SK-N-SH (cell line): ENCODE measurements around the gene HMGXB4. TPM values are rescaled to one million over a fixed set of nuclear protein-coding genes. Genes with fewer than 3 reads are reported as not detected.

Source experiments
- CTCF ChIA-PET: fragments of 300-600, 350-600 bp; formaldehyde crosslinking; extraction: SDS; loops from one replicate; lab custom pipeline; 2021; lab: Yijun Ruan, JAX
- POLR2A ChIA-PET: fragments of 350-600 bp; sonication (Branson Sonifier 250); formaldehyde crosslinking; extraction: SDS; loops from one replicate; lab custom pipeline; 2020; ENCODE audit warnings: antibody characterized with exemption, inconsistent platforms; lab: Yijun Ruan, JAX
- DNase-seq: peaks from one replicate; pipeline ENCODE4 v3.0.0; 2012
- H2AFZ ChIP-seq: fragments of 200-600 bp; sonication (generic); 2 replicates; pipeline ENCODE4 v1.8.1; 2016; ENCODE audit warnings: antibody characterized with exemption, mild to moderate bottlenecking, low read depth
- H3F3A ChIP-seq: fragments of 200-600 bp; sonication (generic); replicated peaks from 2 replicates; pipeline ENCODE3; 2016; ENCODE audit warnings: antibody characterized with exemption, mild to moderate bottlenecking; ENCODE audit not compliant: insufficient read depth
- H3K27ac ChIP-seq, 2 experiments: fragments of 200-500 bp in 1 of 2; fragments of 200-600 bp in 1 of 2; sonication (Bioruptor generic) in 1 of 2; sonication (generic), shearing (Covaris generic) in 1 of 2; 2 replicates each; pipeline versions ENCODE4 v1.5.1 to v1.6.1; 2014 to 2016; ENCODE audit warnings: low read depth in 2 of 2, inconsistent platforms in 1 of 2, low read length in 1 of 2, mild to moderate bottlenecking in 1 of 2, mixed read lengths in 1 of 2
- H3K27me3 ChIP-seq: fragments of 200-600 bp; sonication (generic), shearing (Covaris generic); 2 replicates; pipeline ENCODE4 v1.6.1; 2016; ENCODE audit warnings: mixed run types; ENCODE audit not compliant: insufficient read depth
- H3K36me3 ChIP-seq, 2 experiments: fragments of 200-500 bp in 1 of 2; fragments of 200-600 bp in 1 of 2; sonication (Bioruptor generic) in 1 of 2; sonication (generic) in 1 of 2; replicated peaks in 1 of 2; 2 replicates each; pipeline versions ENCODE3 to v1.5.1; 2014 to 2016; ENCODE audit warnings: low read length in 1 of 2, mild to moderate bottlenecking in 1 of 2; ENCODE audit not compliant: insufficient read depth in 2 of 2, control insufficient read depth in 1 of 2
- H3K4me1 ChIP-seq, 2 experiments: fragments of 200-500 bp in 1 of 2; fragments of 200-600 bp in 1 of 2; sonication (Bioruptor generic) in 1 of 2; sonication (generic), shearing (Covaris generic) in 1 of 2; 2 replicates each; pipeline versions ENCODE4 v1.5.1 to v1.6.1; 2014 to 2016; ENCODE audit warnings: low read depth in 1 of 2, low read length in 1 of 2, mixed run types in 1 of 2; ENCODE audit not compliant: insufficient read depth in 2 of 2, control insufficient read depth in 1 of 2
- H3K4me2 ChIP-seq: fragments of 200-600 bp; sonication (generic), shearing (Covaris generic); 2 replicates; pipeline ENCODE4 v1.6.1; 2017; ENCODE audit warnings: mixed run types
- H3K4me3 ChIP-seq, 2 experiments: fragments of 200-500 bp in 1 of 2; fragments of 200-600 bp in 1 of 2; sonication (Bioruptor generic) in 1 of 2; sonication (generic), shearing (Covaris generic) in 1 of 2; 2 replicates each; pipeline versions ENCODE4 v1.5.1 to v1.8.1; 2014 to 2016; ENCODE audit warnings: low read depth in 2 of 2, inconsistent platforms in 1 of 2, low read length in 1 of 2, mild to moderate bottlenecking in 1 of 2, mixed read lengths in 1 of 2, moderate library complexity in 1 of 2
- H3K79me2 ChIP-seq: fragments of 200-600 bp; sonication (generic); 2 replicates; pipeline ENCODE4 v1.8.1; 2017; ENCODE audit warnings: mild to moderate bottlenecking; ENCODE audit not compliant: insufficient read depth
- H3K9ac ChIP-seq: fragments of 200-600 bp; sonication (generic); 2 replicates; pipeline ENCODE4 v1.6.1; 2017; ENCODE audit warnings: mixed run types
- H3K9me2 ChIP-seq: fragments of 200-600 bp; sonication (generic); 2 replicates; pipeline ENCODE4 v1.6.1; 2017; ENCODE audit warnings: mixed run types
- H3K9me3 ChIP-seq: fragments of 200-600 bp; sonication (generic); 2 replicates; pipeline ENCODE4 v1.6.1; 2017; ENCODE audit warnings: mixed run types, mild to moderate bottlenecking, moderate library complexity
- H4K20me1 ChIP-seq: fragments of 200-600 bp; sonication (generic); 2 replicates; pipeline ENCODE4 v1.6.1; 2017; ENCODE audit warnings: mild to moderate bottlenecking, mixed run types; ENCODE audit not compliant: insufficient read depth
- CHD2 ChIP-seq: fragments of 150-350 bp; IDR thresholded peaks from 2 replicates; pipeline ENCODE4 v1.6.1; 2018; ENCODE audit warnings: low read length; ENCODE audit not compliant: partially characterized antibody
- EP300 ChIP-seq, 2 experiments: IDR thresholded peaks; 2 replicates each; pipeline versions ENCODE4 v1.4.0 to v1.6.1; 2012; ENCODE audit warnings: borderline replicate concordance in 1 of 2, low read depth in 1 of 2, low read length in 1 of 2
- FOXM1 ChIP-seq: IDR thresholded peaks from 2 replicates; pipeline ENCODE4 v1.4.0; 2012; ENCODE audit warnings: low read depth, mild to moderate bottlenecking
- JUND ChIP-seq: IDR thresholded peaks from 2 replicates; pipeline ENCODE4 v1.4.0; 2012
- MEF2A ChIP-seq: IDR thresholded peaks from 2 replicates; pipeline ENCODE4 v1.4.0; 2012; ENCODE audit warnings: low read depth, borderline replicate concordance
- NRF1 ChIP-seq: IDR thresholded peaks from 2 replicates; pipeline ENCODE4 v1.6.1; 2012; ENCODE audit warnings: low read depth, mild to moderate bottlenecking, low read length
- POLR2AphosphoS5 ChIP-seq: IDR thresholded peaks from 2 replicates; pipeline ENCODE4 v1.6.1; 2012; ENCODE audit warnings: low read depth, low read length
- RXRA ChIP-seq: IDR thresholded peaks from 2 replicates; pipeline ENCODE4 v1.4.0; 2012; ENCODE audit warnings: low read depth, mild to moderate bottlenecking, borderline replicate concordance
- SIN3A ChIP-seq: IDR thresholded peaks from 2 replicates; pipeline ENCODE4 v1.6.1; 2012; ENCODE audit warnings: low read depth, mild to moderate bottlenecking, low read length, moderate library complexity, borderline replicate concordance
- SMC3 ChIP-seq: IDR thresholded peaks from 2 replicates; pipeline ENCODE4 v1.6.1; 2012; ENCODE audit warnings: low read depth, low read length, improper control_type of control experiment
- TEAD4 ChIP-seq: IDR thresholded peaks from 2 replicates; pipeline ENCODE4 v1.4.0; 2012; ENCODE audit warnings: mild to moderate bottlenecking, borderline replicate concordance; ENCODE audit not compliant: insufficient read depth
- whole genome bisulfite sequencing: methylation state at CpG from one replicate; pipeline ENCODE4 v1.1.6; 2017; ENCODE audit warnings: low lambda C conversion rate; 5-methylcytosine and 5-hydroxymethylcytosine counted together
- polyA plus RNA-seq, 3 experiments: library from polyadenylated mRNA; depleted of rRNA; stranded (reverse); fragments of >200 nt; gene quantifications; 2 replicates each; pipeline ENCODE4 v1.2.3, GENCODE V29; 2012
- TF ChIP-seq, protein P1 (sequence below): IDR thresholded peaks from 2 replicates; pipeline ENCODE4 v1.4.0; 2012; ENCODE audit warnings: low read depth, borderline replicate concordance
- TF ChIP-seq, protein P2 (sequence below): IDR thresholded peaks from 2 replicates; pipeline ENCODE4 v1.6.1; 2012; ENCODE audit warnings: mild to moderate bottlenecking, low read depth, low read length, moderate library complexity

The HMGXB4 gene
- polyA plus RNA-seq, 1 of the 3 experiments (the other 2 are of a cell fraction): 16.5 TPM

DNA sequence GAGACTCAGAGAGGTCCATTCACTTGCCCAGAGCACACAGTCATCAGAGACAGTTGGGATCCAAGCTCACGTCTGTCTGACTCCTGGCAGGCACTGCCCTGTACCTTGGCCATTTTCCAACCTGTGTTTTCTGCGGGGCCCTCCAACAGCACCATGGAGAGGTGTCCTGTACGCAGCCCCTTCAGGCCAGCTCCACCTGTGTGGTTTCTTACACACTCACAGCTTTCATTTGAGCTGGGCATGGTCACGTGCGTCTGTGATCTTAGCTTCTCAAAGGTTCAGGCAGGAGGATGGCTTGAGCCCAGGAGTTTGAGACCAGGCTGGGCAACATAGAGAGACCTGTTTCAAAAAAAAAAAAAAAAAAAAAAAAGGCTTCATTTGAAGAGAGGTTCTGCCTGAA lies 66.8 kb downstream of the HMGXB4 start:
- ChIA-PET POLR2A (no interaction called here), CTCF (no interaction called here)
- H4K20me1 ChIP-seq: no peaks in the 10 kb centered on the region
- no peak overlapping the region for H3K9ac ChIP-seq
- no peaks in the 10 kb centered on the region for H3K9me2 ChIP-seq
- TF ChIP-seq EP300 (IDR thresholded peaks at IDR 0.05; ENCODE audit: borderline replicate concordance in 1 of 2, low read depth in 1 of 2, low read length in 1 of 2): no peak
- TF ChIP-seq, protein P1, sequence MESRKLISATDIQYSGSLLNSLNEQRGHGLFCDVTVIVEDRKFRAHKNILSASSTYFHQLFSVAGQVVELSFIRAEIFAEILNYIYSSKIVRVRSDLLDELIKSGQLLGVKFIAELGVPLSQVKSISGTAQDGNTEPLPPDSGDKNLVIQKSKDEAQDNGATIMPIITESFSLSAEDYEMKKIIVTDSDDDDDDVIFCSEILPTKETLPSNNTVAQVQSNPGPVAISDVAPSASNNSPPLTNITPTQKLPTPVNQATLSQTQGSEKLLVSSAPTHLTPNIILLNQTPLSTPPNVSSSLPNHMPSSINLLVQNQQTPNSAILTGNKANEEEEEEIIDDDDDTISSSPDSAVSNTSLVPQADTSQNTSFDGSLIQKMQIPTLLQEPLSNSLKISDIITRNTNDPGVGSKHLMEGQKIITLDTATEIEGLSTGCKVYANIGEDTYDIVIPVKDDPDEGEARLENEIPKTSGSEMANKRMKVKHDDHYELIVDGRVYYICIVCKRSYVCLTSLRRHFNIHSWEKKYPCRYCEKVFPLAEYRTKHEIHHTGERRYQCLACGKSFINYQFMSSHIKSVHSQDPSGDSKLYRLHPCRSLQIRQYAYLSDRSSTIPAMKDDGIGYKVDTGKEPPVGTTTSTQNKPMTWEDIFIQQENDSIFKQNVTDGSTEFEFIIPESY: no peak
- H3K27ac ChIP-seq: no peak overlapping the region
- H3K27me3 ChIP-seq: no peaks in the 10 kb centered on the region
- no peak overlapping the region for H3K4me3 ChIP-seq
- DNase-seq: no peak
- no peaks in the 10 kb centered on the region for H3K9me3 ChIP-seq
- WGBS: 94% methylated on average over 5 of the region's 5 CpGs
- peaks cover 3% of the 10 kb centered on the region for H3F3A ChIP-seq
- no peaks in the 10 kb centered on the region for H3K4me1 ChIP-seq
- no peak overlapping the region for H3K4me2 ChIP-seq
- H2AFZ ChIP-seq: no peak overlapping the region
- H3K79me2 ChIP-seq: no peaks in the 10 kb centered on the region
- peaks cover 30 to 55% of the 10 kb centered on the region in 2 experiments for H3K36me3 ChIP-seq

DNA sequence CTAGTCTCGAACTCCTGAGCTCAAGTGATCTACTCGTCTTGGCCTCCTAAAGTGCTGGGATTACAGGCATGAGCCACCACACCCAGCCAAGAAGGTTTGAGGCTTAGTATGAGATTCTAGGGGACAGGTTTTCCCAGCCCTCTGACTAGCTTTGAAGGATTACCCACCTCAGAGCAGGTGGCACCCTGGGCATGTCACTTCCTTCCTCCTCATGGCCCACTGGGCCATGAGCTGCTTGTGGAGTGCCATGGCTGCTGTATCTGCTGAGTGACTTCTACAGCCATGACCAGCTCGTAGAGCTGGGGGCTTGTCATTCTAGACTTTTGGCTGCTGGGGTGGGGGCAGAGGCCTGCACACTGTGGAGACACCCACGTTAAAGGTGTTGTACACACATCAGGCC lies 67.5 kb downstream of the HMGXB4 start:
- Histone ChIP-seq H3K4me1 (no peaks in the 10 kb centered on the region), H3F3A (peaks cover 6% of the 10 kb centered on the region), H3K9ac (no peak overlapping the region), H3K27me3 (no peaks in the 10 kb centered on the region), H3K27ac (no peak overlapping the region), H3K9me2 (no peaks in the 10 kb centered on the region), H4K20me1 (no peaks in the 10 kb centered on the region), H2AFZ (no peak overlapping the region), H3K79me2 (no peaks in the 10 kb centered on the region), H3K9me3 (no peaks in the 10 kb centered on the region), H3K4me2 (no peak overlapping the region), H3K4me3 (no peak overlapping the region), H3K36me3 (peaks cover 34 to 54% of the 10 kb centered on the region in 2 experiments)
- POLR2A ChIA-PET: no interaction called here
- TF ChIP-seq JUND (no peak), NRF1 (no peak), MEF2A (no peak), POLR2AphosphoS5 (no peak), SIN3A (no peak), TEAD4 (no peak), RXRA (no peak), CHD2 (no peak), EP300 (IDR thresholded peaks at IDR 0.05; ENCODE audit: borderline replicate concordance in 1 of 2, low read depth in 1 of 2, low read length in 1 of 2) (no peak), SMC3 (no peak), FOXM1 (no peak)
- TF ChIP-seq, protein P1: no peak
- TF ChIP-seq, protein P2, sequence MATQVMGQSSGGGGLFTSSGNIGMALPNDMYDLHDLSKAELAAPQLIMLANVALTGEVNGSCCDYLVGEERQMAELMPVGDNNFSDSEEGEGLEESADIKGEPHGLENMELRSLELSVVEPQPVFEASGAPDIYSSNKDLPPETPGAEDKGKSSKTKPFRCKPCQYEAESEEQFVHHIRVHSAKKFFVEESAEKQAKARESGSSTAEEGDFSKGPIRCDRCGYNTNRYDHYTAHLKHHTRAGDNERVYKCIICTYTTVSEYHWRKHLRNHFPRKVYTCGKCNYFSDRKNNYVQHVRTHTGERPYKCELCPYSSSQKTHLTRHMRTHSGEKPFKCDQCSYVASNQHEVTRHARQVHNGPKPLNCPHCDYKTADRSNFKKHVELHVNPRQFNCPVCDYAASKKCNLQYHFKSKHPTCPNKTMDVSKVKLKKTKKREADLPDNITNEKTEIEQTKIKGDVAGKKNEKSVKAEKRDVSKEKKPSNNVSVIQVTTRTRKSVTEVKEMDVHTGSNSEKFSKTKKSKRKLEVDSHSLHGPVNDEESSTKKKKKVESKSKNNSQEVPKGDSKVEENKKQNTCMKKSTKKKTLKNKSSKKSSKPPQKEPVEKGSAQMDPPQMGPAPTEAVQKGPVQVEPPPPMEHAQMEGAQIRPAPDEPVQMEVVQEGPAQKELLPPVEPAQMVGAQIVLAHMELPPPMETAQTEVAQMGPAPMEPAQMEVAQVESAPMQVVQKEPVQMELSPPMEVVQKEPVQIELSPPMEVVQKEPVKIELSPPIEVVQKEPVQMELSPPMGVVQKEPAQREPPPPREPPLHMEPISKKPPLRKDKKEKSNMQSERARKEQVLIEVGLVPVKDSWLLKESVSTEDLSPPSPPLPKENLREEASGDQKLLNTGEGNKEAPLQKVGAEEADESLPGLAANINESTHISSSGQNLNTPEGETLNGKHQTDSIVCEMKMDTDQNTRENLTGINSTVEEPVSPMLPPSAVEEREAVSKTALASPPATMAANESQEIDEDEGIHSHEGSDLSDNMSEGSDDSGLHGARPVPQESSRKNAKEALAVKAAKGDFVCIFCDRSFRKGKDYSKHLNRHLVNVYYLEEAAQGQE: no peak
- CTCF ChIA-PET: no interaction called here
- no peak for DNase-seq
- 88% methylated on average over 2 of the region's 4 CpGs for WGBS
